NT2/D1 (cell line): ENCODE results near the gene MAP3K6.

Source experiments
- SUZ12 ChIP-seq: IDR thresholded peaks from 2 replicates; pipeline ENCODE4 v1.6.1; 2011; ENCODE audit not compliant: insufficient read length, insufficient read depth; ENCODE audit errors: extremely low read depth
- YY1 ChIP-seq: IDR thresholded peaks from 2 replicates; pipeline ENCODE4 v1.6.1; 2011; ENCODE audit not compliant: insufficient read length, insufficient read depth
- ZNF274 ChIP-seq: IDR thresholded peaks from 2 replicates; pipeline ENCODE4 v1.6.1; 2011; ENCODE audit warnings: mild to moderate bottlenecking, low read depth, low read length

- TF ChIP-seq ZNF274 (no peak), SUZ12 (no peak), YY1 (no peak)
These were observed 41.4 kb upstream of the MAP3K6 start for GRCh38 chr1:27408151-27408550.
